ENCODE data around the gene FOXJ1. TPM values are rescaled to one million over a fixed set of nuclear protein-coding genes. Genes with fewer than 3 reads are reported as not detected.

The FOXJ1 gene
- total and polyA plus RNA-seq, 4 donors: under 0.01 to 1.5 TPM; not detected in 2

DNA sequence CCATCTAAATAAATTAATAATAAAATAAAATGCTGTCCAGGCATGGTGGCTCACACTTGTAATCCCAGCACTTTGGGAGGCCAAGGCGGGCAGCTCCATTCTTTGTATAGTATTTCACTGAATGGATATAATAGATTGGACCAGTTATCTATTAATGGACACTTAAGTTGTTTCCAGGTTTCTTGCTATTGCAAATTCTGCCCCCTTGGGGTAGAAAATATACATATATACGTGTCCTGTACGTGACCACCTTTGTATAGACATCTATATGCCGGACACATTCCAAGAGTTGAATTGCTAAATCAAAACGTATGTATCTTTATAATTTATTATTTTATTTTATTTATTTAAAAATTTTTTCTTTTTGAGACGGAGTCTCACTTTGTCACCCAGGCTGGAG is 33.5 kb downstream of the FOXJ1 start:
- no peak overlapping the region for H3K27ac ChIP-seq (ENCODE audit: low read depth in 1 of 2, low read length in 2 of 2)
- WGBS: 85% methylated on average over 6 of the region's 6 CpGs
- H3K9me3 ChIP-seq (ENCODE audit: control insufficient read depth in 4 of 4, low read length in 3 of 4): no peaks in the 10 kb centered on the region
- no peaks in the 10 kb centered on the region for H3K27me3 ChIP-seq (ENCODE audit: control insufficient read depth in 4 of 4, insufficient read depth in 4 of 4, low read length in 3 of 4)
- no peaks in the 10 kb centered on the region for H3K36me3 ChIP-seq (ENCODE audit: control insufficient read depth in 4 of 4, insufficient read depth in 3 of 4, low read depth in 1 of 4, low read length in 3 of 4)
- H3K9ac ChIP-seq (ENCODE audit: low read depth in 1 of 2, low read length in 2 of 2): no peak overlapping the region
- DNase-seq (ENCODE audit: low spot score): no peak
- TF ChIP-seq, protein P1, sequence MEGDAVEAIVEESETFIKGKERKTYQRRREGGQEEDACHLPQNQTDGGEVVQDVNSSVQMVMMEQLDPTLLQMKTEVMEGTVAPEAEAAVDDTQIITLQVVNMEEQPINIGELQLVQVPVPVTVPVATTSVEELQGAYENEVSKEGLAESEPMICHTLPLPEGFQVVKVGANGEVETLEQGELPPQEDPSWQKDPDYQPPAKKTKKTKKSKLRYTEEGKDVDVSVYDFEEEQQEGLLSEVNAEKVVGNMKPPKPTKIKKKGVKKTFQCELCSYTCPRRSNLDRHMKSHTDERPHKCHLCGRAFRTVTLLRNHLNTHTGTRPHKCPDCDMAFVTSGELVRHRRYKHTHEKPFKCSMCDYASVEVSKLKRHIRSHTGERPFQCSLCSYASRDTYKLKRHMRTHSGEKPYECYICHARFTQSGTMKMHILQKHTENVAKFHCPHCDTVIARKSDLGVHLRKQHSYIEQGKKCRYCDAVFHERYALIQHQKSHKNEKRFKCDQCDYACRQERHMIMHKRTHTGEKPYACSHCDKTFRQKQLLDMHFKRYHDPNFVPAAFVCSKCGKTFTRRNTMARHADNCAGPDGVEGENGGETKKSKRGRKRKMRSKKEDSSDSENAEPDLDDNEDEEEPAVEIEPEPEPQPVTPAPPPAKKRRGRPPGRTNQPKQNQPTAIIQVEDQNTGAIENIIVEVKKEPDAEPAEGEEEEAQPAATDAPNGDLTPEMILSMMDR (IDR thresholded peaks at IDR 0.05; ENCODE audit: low read depth, low read length, missing input control): no peak
- no peak for TF ChIP-seq RAD21 (IDR thresholded peaks at IDR 0.05)
- H3K4me3 ChIP-seq (ENCODE audit: low read depth in 1 of 3, low read length in 3 of 3): no peak overlapping the region
- peaks cover 3 to 13% (median 6%) of the 10 kb centered on the region in 4 donors for H3K4me1 ChIP-seq (ENCODE audit: control insufficient read depth in 4 of 4, insufficient read depth in 4 of 4, low read length in 3 of 4)

GRCh38 chr17:76106703-76107102 is 34.3 kb downstream of the FOXJ1 start:
- Histone ChIP-seq H3K4me1 (ENCODE audit: control insufficient read depth in 4 of 4, insufficient read depth in 4 of 4, low read length in 3 of 4) (peaks cover 3 to 14% (median 8%) of the 10 kb centered on the region in 4 donors), H3K9me3 (ENCODE audit: control insufficient read depth in 4 of 4, low read length in 3 of 4) (no peaks in the 10 kb centered on the region), H3K4me3 (ENCODE audit: low read depth in 1 of 3, low read length in 3 of 3) (no peak overlapping the region), H3K27me3 (ENCODE audit: control insufficient read depth in 4 of 4, insufficient read depth in 4 of 4, low read length in 3 of 4) (no peaks in the 10 kb centered on the region), H3K36me3 (ENCODE audit: control insufficient read depth in 4 of 4, insufficient read depth in 3 of 4, low read depth in 1 of 4, low read length in 3 of 4) (peaks cover 0 to 5% (median 0%) of the 10 kb centered on the region in 4 donors), H3K27ac (ENCODE audit: low read depth in 1 of 2, low read length in 2 of 2) (no peak overlapping the region), H3K9ac (ENCODE audit: low read depth in 1 of 2, low read length in 2 of 2) (no peak overlapping the region)
- 84% methylated on average over 3 of the region's 3 CpGs for WGBS
- no peak for DNase-seq (ENCODE audit: low spot score)
- no peak for TF ChIP-seq RXRA (IDR thresholded peaks at IDR 0.05)
- no peak for TF ChIP-seq FOXA2 (IDR thresholded peaks at IDR 0.05)
- no peak for TF ChIP-seq TAF1 (conservative IDR thresholded peaks at IDR 0.05)
- TF ChIP-seq HNF4G (IDR thresholded peaks at IDR 0.05): no peak
- TF ChIP-seq FOXA1 (IDR thresholded peaks at IDR 0.05): no peak
- TF ChIP-seq HNF4A (conservative IDR thresholded peaks at IDR 0.05): no peak
- TF ChIP-seq NR2F2 (IDR thresholded peaks at IDR 0.05): no peak
- no peak for TF ChIP-seq GABPA (IDR thresholded peaks at IDR 0.05 in 1 of 2, conservative IDR thresholded peaks at IDR 0.05 in 1 of 2)
- TF ChIP-seq EGR1 (IDR thresholded peaks at IDR 0.05; ENCODE audit: low read depth in 2 of 2): no peak
- no peak for TF ChIP-seq YY1 (IDR thresholded peaks at IDR 0.05)
- TF ChIP-seq, protein P2, sequence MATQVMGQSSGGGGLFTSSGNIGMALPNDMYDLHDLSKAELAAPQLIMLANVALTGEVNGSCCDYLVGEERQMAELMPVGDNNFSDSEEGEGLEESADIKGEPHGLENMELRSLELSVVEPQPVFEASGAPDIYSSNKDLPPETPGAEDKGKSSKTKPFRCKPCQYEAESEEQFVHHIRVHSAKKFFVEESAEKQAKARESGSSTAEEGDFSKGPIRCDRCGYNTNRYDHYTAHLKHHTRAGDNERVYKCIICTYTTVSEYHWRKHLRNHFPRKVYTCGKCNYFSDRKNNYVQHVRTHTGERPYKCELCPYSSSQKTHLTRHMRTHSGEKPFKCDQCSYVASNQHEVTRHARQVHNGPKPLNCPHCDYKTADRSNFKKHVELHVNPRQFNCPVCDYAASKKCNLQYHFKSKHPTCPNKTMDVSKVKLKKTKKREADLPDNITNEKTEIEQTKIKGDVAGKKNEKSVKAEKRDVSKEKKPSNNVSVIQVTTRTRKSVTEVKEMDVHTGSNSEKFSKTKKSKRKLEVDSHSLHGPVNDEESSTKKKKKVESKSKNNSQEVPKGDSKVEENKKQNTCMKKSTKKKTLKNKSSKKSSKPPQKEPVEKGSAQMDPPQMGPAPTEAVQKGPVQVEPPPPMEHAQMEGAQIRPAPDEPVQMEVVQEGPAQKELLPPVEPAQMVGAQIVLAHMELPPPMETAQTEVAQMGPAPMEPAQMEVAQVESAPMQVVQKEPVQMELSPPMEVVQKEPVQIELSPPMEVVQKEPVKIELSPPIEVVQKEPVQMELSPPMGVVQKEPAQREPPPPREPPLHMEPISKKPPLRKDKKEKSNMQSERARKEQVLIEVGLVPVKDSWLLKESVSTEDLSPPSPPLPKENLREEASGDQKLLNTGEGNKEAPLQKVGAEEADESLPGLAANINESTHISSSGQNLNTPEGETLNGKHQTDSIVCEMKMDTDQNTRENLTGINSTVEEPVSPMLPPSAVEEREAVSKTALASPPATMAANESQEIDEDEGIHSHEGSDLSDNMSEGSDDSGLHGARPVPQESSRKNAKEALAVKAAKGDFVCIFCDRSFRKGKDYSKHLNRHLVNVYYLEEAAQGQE (IDR thresholded peaks at IDR 0.05): no peak
- TF ChIP-seq, protein P3, sequence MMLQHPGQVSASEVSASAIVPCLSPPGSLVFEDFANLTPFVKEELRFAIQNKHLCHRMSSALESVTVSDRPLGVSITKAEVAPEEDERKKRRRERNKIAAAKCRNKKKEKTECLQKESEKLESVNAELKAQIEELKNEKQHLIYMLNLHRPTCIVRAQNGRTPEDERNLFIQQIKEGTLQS (IDR thresholded peaks at IDR 0.05): no peak
- no peak for TF ChIP-seq ZBTB33 (IDR thresholded peaks at IDR 0.05)
- TF ChIP-seq SP1 (IDR thresholded peaks at IDR 0.05): no peak
- no peak for TF ChIP-seq JUND (IDR thresholded peaks at IDR 0.05)
- no peak for TF ChIP-seq RAD21 (IDR thresholded peaks at IDR 0.05)
- TF ChIP-seq, protein P4, sequence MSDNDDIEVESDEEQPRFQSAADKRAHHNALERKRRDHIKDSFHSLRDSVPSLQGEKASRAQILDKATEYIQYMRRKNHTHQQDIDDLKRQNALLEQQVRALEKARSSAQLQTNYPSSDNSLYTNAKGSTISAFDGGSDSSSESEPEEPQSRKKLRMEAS (IDR thresholded peaks at IDR 0.05): no peak
- TF ChIP-seq, protein P1 (IDR thresholded peaks at IDR 0.05; ENCODE audit: low read depth, low read length, missing input control): no peak
